Gastrocnemius medialis (tissue), 4 donors: ENCODE results near the gene TSPAN11.

ENCODE experiments used
- POLR2A ChIP-seq, 2 donors: fragments of 450-650 bp; IDR thresholded peaks; one replicate each; pipeline ENCODE4 v1.6.1; 2017; ENCODE audit warnings: antibody characterized with exemption in 2 of 2, mild to moderate bottlenecking in 2 of 2, moderate library complexity in 2 of 2
- TF ChIP-seq, protein P1 (sequence below), 5 experiments: fragments of 450-650 bp in 3 of 5; fragments of 200-600 bp in 2 of 5; sonication (generic) in 2 of 5; IDR thresholded peaks in 4 of 5; conservative IDR thresholded peaks in 1 of 5; 1 replicate in 4 of 5; 2 replicates in 1 of 5; pipeline ENCODE4 v1.5.1; 2016 to 2019; ENCODE audit warnings: antibody characterized with exemption in 5 of 5, mild to moderate bottlenecking in 3 of 5, moderate library complexity in 3 of 5

GRCh38 chr12:30992381-30992780, 65.8 kb downstream of the TSPAN11 start:
- TF ChIP-seq, protein P1, sequence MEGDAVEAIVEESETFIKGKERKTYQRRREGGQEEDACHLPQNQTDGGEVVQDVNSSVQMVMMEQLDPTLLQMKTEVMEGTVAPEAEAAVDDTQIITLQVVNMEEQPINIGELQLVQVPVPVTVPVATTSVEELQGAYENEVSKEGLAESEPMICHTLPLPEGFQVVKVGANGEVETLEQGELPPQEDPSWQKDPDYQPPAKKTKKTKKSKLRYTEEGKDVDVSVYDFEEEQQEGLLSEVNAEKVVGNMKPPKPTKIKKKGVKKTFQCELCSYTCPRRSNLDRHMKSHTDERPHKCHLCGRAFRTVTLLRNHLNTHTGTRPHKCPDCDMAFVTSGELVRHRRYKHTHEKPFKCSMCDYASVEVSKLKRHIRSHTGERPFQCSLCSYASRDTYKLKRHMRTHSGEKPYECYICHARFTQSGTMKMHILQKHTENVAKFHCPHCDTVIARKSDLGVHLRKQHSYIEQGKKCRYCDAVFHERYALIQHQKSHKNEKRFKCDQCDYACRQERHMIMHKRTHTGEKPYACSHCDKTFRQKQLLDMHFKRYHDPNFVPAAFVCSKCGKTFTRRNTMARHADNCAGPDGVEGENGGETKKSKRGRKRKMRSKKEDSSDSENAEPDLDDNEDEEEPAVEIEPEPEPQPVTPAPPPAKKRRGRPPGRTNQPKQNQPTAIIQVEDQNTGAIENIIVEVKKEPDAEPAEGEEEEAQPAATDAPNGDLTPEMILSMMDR (IDR thresholded peaks at IDR 0.05 in 4 of 5, conservative IDR thresholded peaks at IDR 0.05 in 1 of 5), result no peak
- TF ChIP-seq POLR2A (IDR thresholded peaks at IDR 0.05), result no peak
